Putamen (tissue), 1 donor: Measurements from ENCODE around the gene NEURL1B.
"Not testable (repeated sequence)": the region's sequence is repeated elsewhere in the genome, so short reads cannot be mapped to it uniquely, and the experiment has no call there.

ENCODE experiments used
- DNase-seq: peaks from one replicate; pipeline ENCODE4 v3.0.0-alpha.2; 2016; ENCODE audit warnings: low spot score

Gene NEURL1B

DNA sequence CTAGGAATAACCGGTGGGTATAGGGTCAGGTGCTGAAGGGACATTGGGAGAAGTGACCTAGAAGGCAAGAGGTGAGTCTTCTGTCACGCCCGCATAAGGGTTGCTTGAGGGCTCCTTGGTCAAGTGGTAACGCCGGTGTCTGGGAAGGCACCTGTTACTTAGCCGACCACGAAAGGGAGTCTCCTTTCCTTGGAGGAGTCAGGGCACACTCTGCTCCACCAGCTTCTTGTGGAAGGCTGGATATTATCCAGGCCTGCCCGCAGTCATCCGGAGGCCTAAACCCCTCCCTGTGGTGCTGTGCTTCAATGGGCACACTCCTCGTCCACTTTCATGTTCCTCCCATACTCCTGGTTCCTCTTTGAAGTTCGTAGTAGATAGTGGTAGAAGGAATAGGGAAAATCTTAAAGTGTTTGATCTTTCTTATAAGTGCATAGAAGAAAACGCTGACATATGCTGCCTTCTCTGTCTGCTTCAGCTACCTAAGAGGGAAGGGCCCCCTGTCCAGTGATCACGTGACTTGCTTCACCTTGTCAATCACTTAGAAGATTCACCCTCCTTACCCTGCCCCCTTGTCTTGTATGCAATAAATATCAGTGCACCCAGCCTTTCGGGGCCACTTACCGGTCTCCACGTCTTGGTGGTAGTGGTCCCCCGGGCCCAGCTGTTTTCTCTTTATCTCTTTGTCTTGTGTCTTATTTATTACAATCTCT lies 16.6 kb downstream of the NEURL1B start:
- not testable (repeated sequence) for DNase-seq

DNA sequence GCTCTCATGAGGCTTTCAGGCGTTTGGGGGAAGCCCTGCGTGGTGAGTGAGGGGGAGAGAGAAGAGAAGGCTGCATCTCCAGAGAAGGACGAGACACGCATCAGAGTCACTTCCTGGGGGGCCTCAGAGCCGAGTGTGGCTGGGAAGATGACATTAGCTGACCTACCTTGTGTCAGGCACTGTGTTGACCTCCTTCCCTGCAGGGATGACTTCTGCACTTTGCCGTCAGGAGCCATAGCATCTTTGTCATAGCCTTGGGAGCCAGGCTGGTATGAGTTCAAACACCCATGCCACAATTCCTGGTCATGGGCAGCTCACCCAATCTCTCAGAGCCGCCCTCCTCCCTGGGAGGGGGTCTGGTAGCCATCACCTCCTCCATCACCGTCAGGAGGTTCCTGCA lies 17.3 kb downstream of the NEURL1B start:
- DNase-seq, result no peak

DNA sequence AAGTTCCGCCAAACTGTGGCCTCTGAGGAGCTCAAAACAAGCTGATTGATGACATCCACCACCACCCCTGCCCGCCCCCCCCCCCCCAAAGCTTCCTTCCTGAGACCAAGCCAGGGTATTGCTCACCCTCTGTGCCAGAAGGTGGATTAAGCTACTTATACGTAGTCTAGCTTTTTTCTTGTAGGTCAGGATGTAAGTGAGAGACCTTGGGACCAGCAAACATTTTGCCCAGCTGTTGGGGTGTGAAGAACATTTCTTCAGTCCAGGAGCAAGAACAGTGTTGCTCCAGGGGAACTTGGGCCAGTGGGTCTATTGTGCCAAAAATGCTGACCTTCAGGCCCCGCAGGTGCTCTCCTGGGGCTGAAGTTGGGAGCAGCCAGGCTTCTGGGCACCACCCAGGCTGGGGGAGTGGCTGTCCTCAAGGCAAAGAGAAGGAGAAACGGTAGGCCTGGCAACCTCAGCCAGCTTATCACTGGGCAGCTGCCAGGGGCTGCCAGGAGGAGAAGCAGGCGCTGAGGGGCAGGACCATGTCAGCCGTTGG lies 18.0 kb downstream of the NEURL1B start:
- no peak for DNase-seq

DNA sequence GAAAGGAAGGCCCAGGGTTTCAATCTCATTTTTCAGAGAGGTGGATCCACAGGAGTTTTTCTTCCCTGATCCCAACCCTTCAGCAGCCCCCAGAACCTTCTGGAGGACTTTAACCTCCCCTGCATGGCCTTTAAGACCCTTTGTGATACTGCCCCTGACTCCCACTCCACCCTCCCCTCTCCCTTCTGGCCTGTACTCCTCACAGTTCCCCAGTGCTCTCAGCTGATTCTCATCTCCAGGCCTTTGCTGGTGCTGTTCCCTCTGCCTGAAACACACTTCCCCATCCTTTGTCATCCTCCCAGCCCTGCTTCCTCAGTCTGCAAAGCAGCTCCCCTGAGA lies 18.5 kb downstream of the NEURL1B start:
- no peak for DNase-seq

DNA sequence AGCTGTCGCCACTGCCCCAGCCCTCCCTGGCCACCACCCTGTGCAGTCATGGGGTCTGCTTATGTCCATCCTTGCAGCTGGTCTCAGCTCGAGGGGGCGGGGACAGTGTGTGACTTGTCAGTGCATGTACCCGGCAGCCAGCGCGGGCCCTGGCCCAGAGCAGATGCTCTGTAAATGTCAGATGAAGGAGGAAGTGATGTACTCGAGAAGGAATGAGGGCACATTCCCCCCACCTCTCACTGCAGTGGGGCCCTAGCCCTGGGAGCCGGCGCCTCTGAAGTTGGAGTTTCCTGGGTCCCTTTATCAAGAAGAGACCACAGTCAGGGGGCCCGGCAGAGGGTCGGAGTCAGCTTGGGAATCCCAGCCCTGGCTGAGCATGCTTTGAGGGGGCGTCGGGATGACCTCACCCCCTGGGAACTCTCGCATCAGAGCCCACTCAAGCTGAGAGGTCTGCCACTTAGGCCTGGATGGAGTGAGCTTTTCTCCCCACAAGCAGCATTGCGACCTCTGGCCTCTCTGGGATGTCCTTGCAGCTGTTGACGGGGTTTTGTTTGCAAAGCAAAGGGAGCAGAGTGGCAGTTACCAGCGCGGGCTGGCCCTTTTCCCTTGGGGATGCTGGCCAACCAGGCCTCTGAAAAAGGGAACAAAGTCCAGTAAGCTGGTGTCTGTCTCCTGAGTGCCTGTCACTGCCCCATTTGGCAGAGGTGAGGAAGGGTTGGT lies 19.0 kb downstream of the NEURL1B start:
- peak; percentile 78 for DNase-seq

DNA sequence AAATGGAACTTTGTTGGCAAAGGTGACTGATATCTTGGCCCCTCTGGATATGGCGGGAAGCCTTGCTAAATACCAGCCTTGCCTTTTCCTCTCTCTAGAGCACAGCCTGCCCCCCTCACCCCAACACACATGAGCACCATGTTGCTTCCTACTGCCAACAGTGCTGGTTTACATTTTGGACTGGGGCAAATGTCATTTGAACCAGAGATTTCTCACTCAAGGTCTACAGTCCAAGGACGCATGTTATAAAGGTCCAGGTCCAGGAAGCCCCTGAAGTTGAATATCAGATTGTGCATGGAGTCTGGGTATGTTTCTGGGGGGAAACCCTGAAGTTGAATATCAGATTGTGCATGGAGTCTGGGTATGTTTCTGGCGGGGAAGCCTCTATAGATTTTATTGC lies 19.9 kb downstream of the NEURL1B start:
- DNase-seq, result no peak

DNA sequence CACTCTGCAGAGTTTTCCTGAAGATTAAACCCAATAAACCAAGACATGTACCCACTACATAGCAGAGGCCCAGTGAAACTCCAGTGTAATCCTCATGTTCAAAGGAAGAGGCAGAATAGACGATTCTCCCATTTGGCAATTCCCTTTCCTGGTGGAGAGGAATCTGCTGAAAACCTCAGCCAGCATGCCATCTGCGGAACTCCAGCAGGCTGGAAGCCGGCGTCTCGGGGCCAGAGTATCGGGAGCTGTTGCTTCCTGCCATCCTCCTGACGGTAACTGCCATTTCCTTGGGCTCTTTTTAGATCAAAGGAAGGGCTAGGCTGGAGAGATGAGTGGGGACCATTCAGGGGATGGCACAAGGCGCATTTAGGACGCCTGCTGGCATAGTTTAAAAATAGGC lies 20.5 kb downstream of the NEURL1B start:
- DNase-seq, result no peak

DNA sequence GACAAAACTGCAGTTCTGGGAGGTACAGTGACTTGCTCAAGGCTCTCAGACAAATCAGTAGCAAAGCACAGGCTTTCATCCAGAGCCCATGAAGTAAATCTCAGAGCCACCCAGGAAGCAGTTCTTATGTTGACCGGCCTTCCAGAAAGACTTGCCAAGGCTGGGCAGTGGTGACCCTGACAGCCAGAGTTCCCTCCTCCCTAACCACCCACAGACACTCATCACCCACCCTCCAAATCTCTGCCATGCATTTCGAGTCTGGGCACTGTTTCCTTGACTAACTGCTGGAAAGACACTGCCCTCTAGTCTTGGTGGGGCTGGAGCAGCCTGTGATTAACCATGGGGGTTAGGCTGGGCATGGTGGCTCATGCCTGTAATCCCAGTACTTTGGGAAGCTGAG lies 21.5 kb downstream of the NEURL1B start:
- DNase-seq, result no peak

DNA sequence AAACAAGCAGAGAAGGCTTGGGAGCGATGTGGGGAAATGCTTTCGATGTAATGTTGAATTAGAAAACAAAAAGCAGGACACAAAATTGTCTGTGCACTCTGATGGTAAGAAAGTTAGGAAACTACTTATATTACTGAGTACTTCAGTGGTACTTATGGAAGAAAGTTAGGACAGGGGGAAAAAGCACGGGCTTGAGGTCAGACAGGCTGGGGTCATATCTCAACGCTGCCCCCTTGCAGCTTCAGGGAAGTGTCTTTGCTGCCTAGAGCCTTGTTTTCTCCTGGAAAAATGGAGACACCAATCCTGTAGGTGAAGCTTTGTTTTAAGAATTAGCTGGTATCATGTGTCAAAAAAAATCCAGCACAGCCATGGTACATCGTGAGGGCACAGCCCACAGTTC lies 23.0 kb downstream of the NEURL1B start:
- no peak for DNase-seq

DNA sequence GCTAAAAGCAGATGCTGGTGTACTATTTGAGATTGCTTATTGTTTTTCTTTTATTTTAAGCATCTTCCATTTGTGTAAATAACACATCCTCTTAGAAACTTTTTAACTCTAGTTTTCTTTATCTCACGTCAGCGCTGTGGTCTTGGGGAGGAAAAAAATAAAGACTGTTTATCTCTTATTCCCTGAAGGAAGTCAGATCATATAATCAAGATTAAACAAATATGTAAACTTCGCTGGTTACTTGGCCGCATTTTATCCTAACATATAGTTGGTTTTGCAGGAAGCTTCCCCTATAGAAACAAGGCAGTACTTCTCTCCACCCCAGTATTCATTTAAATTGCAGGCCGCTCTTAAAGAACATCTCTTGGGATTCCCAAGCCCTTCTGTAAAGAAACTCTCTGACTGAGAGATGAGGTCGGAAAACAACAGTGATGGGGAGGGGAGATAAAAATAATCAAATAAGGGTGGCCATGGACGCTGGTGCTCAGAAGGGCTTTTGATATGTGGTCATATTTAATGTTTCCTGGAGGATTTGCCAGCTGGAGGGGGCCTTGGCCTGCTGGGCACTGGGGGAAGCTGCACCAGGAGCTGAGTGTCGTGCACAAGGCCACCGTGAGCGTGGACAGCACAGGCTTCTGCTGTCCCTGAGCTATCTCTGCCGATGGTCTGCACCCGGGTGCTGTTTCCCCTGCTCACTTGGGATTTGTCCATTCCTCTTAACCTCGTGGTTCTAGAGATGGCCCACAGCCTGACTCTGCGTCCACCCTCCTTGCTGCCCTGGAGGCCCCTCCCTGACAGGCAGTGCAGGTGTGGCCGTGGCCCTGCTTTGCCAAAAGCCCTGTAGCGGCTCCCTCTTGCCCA lies 23.8 kb downstream of the NEURL1B start:
- DNase-seq, result no peak

DNA sequence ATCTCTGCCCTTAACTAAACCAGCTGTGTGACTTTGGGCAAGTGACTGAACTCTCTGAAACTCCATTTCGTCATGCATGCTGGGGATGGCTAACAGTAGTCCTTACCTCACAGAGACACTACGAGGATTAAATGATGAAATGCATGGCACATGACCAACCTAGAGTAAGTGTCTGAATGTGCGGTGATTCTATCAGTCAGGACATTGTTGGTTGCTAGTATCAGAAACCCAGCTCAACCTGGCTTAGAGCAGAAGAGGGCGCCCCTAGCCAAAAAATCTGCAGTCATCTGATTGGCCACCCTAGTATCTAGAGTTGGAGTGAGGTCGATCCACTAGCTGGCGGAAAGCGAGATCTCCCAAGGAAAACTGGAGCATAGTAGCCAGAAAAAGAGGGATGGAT lies 25.2 kb downstream of the NEURL1B start:
- DNase-seq, result no peak

DNA sequence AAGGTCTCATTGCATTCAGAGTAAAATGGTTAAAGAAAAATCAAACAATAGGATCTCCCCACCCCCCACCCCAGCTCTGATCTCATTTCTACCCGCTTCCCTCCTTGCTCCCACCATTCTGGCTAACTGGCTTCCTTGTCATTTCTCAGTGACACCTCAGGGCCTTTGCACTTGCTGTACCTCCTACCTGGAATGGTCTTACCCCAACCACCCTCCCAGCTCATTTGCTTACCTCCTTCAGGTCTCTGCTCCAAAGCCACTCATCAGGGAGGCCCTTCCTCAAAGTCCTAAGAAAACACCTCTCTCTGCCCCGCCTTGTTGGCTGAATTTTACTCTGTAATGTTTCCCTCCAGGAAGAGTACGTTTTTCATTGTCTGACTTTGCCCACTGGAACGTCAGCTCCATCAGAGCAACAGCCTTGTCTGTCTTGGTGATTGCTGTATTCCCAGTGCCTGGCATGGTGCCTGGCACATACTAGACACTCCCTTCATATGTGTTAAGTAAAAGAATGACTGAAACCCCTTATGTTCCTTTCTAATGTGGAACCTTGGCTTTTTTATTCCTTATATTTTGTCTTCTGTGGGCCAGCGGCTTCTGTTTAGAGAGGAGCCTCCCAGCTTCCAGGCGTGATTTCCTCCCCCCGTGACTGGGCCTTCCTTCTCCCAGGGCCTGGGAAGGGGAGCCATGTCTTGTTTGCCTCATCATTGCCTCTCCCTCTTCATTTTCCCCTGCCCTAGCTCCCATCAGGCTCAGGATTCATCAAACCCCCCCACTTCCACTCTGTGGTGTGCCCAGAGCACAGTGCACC lies 26.9 kb downstream of the NEURL1B start:
- DNase-seq, result no peak

DNA sequence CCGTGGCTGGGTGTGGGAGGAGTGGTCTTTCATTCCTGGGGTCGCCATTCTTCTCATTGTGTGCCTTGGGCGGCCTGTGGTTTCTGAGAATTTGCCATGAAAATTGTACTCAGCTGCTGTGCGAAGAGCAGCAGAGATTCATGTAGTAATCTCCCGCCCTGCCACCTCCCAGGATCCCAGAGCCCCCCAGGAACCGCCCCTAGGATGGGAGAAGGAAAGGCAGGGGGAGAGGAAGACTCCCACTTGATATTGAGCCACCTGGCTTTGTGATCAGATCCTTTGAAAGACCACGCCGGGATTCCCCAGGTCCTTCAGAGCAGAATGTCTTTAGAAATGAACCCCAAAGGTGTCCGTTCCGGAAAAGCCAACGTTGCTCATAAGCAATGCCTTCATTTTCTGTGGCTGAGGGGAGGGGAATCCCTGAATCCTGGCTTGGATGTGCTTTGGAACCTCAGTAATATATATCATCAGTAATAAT lies 27.6 kb downstream of the NEURL1B start:
- no peak for DNase-seq

DNA sequence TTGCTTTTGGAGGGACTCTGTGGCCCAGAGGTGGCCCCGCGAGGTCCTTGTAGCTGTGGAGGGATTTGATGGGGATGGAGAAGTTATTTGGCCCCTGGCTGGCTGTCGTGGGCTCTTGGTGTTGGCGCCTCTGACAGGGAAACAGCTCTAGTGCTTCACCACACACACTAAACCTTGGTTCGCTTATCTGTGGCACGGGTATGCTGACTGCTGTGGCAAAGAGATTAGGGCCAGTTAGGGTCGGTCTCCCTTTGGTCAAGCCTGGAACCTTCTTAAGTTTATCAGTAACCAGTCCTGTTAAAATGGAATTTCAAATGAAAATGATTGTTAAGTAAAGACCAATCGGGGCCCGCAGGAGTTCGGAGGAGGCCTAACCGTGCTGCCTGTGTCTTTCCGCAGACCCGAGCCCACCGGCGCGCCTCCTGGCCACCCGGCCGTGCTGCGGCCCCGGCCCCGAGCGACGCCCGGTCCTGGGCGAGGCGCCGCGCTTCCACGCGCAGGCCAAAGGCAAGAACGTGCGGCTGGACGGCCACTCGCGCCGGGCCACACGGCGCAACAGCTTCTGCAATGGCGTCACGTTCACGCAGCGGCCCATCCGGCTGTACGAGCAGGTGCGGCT lies 28.4 kb downstream of the NEURL1B start:
- no peak for DNase-seq

DNA sequence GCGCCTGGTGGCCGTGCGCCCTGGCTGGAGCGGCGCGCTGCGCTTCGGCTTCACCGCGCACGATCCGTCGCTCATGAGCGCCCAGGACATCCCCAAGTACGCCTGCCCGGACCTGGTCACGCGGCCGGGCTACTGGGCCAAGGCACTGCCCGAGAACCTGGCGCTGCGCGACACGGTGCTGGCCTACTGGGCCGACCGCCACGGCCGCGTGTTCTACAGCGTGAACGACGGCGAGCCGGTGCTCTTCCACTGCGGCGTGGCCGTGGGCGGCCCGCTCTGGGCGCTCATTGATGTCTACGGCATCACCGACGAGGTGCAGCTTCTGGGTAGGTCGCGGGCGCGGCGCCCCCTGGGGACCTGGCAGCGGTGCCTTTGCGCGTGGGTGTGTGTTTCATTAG lies 28.9 kb downstream of the NEURL1B start:
- DNase-seq, result no peak

DNA sequence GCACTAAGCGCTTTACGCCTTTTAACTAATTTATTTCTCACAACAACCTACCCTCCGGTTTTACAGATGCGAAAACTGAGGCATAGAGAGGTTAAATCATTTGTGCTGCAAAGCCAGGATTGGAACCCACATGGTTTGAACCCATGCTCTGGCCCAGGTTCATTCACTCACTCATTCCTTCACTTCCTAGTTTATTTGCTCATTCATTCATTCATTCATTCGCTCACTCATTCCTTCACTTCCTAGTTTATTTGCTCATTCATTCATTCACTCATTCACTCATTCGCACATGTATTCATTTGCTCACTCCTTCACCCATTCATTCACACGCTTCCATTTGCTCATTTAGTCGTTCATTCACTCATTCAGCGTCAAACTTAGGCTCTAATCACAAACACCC lies 29.4 kb downstream of the NEURL1B start:
- no peak for DNase-seq

DNA sequence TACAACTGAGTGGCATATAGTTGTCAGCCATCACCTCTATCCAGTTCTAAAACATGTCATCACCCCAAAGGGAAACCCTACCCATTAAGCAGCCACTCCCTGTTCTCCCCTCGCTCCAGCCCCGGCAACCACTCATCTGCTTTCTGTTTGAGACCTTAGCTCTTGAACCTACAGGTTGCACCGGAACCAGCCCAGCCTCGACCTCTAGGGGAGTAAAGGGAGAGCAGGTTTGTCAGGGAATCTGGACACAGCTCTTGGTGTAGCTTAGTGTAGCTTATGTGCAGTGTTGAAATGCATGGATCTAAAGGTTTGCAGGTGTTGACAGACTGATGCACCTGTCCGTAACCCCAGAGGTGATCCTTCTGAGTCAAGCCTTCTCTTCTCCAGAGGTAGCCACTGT lies 30.0 kb downstream of the NEURL1B start:
- no peak for DNase-seq

DNA sequence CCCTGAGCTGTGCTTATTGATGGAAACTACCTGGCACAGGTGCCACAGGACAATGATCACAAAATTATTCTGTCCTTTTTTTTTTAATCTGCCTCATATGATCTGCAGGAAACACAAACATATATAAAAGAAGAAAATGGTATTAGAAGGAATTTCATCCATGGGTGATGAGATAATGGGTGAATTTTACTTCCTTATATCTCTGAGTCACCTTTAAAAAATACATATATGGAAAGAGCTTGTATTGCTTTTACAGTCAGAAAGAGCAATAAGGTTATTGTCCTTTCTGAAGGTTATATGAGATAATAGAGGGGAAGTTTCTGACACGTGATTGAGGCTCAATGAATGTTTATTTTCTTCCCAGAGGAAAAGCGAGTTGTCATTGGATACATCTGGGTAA lies 31.6 kb downstream of the NEURL1B start:
- DNase-seq, result no peak

DNA sequence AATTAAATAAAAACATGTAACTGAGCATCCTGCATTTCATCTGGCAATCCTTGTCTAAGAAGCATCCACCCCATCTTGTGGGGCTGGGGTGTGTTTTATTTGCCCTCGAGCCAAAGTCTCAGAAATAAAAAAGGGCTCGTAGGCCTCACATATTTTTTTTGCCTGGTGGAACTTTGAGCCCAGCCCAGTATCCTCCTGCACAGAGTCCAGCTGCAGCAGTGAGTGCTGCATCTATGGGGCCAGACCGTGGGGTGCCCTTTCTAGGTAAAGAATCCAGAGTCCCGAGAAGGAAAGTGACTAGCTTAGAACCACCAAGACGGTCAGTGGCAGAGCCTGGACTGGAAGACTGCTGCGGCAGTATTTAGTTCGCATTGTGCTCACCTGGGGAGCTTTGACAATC lies 33.1 kb downstream of the NEURL1B start:
- DNase-seq, result no peak

DNA sequence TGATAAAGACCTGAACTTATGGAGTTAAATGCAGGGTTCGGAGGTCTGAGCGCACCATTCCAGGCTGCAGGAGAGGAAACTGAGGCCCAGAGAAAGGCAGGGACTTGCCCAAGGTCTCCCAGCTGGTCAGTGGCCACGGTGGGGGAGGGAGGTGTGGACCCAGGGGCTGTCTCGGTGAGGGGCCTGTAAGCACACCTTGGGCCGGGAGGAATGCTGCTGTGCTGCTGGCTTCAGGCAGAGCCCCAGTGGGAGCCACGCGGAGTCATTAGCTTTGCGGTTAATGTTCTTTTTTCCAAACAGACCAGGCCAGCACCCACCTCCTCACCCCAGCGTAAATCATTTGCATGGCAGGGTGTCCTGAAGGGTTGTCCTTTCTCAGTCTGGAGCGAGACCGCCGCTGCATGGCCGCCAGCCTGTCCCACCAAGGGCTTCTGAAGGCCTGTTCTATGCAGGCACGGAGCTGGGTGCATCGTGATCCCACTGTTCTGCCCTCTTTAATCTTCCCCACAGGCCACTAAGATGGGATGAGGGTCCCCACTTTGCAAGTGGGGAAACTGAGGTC lies 35.9 kb downstream of the NEURL1B start:
- no peak for DNase-seq

DNA sequence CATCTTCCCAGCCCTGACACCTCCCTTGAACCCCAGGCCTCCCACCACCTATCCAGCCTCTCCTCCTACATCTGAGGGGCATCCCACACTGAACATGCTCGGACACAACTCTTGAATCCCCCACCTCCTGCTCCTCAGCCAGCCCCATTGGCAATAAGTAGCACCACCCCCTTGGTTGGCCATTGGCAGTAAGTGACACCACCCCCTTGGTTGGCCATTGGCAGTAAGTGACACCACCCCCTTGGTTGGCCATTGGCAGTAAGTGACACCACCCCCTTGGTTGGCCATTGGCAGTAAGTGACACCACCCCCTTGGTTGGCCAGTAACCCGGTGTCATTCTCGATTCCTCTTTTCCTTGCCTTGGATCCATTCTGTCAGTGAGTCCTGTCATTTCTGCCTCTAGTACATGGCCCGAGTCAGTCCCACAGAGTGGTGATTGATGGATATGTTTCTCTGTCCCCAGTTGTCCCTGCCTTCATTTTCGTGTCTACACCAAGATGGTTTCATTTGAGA lies 37.4 kb downstream of the NEURL1B start:
- not testable (repeated sequence) for DNase-seq
